ENCODE data around the gene CDC26. TPM values are rescaled to one million over a fixed set of nuclear protein-coding genes. Genes with fewer than 3 reads are reported as not detected.

CDC26 gene
- total RNA-seq, 1 donor from 2014 or later, result 27.0 TPM

GRCh38 chr9:113231701-113232100, 43.7 kb downstream of the CDC26 start:
- Mint-ChIP-seq H3K4me1 (ENCODE audit: unreplicated experiment) (peaks cover 32% of the 10 kb centered on the region), H3K4me3 (ENCODE audit: unreplicated experiment) (no peak overlapping the region), H3K27ac (ENCODE audit: unreplicated experiment) (no peak overlapping the region), H3K27me3 (ENCODE audit: unreplicated experiment) (no peaks in the 10 kb centered on the region), H3K36me3 (ENCODE audit: low read depth, unreplicated experiment) (no peaks in the 10 kb centered on the region), H3K9me3 (ENCODE audit: unreplicated experiment) (no peaks in the 10 kb centered on the region)
- no peak for DNase-seq (ENCODE audit: low spot score)
- TF ChIP-seq CTCF (IDR thresholded peaks at IDR 0.05; ENCODE audit: unreplicated experiment), result no peak

GRCh38 chr9:113228130-113228665, 47.2 kb downstream of the CDC26 start:
- no peak overlapping the region for H3K4me3 Mint-ChIP-seq (ENCODE audit: unreplicated experiment)
- no peak for TF ChIP-seq CTCF (IDR thresholded peaks at IDR 0.05; ENCODE audit: unreplicated experiment)

GRCh38 chr9:113227436-113227835, 47.9 kb downstream of the CDC26 start:
- Mint-ChIP-seq H3K9me3 (ENCODE audit: unreplicated experiment) (no peaks in the 10 kb centered on the region), H3K27me3 (ENCODE audit: unreplicated experiment) (no peaks in the 10 kb centered on the region), H3K36me3 (ENCODE audit: low read depth, unreplicated experiment) (no peaks in the 10 kb centered on the region), H3K4me1 (ENCODE audit: unreplicated experiment) (peaks cover 20% of the 10 kb centered on the region), H3K4me3 (ENCODE audit: unreplicated experiment) (no peak overlapping the region), H3K27ac (ENCODE audit: unreplicated experiment) (no peak overlapping the region)
- no peak for TF ChIP-seq CTCF (IDR thresholded peaks at IDR 0.05; ENCODE audit: unreplicated experiment)
- no peak for DNase-seq (ENCODE audit: low spot score)

More at GRCh38 chr9:113228130-113228665, 47.2 kb downstream of the CDC26 start:
- Mint-ChIP-seq H3K27ac (ENCODE audit: unreplicated experiment) (peak overlapping the region; percentile 62), H3K36me3 (ENCODE audit: low read depth, unreplicated experiment) (no peaks in the 10 kb centered on the region), H3K9me3 (ENCODE audit: unreplicated experiment) (no peaks in the 10 kb centered on the region), H3K27me3 (ENCODE audit: unreplicated experiment) (no peaks in the 10 kb centered on the region), H3K4me1 (ENCODE audit: unreplicated experiment) (peaks cover 24% of the 10 kb centered on the region)
- DNase-seq (ENCODE audit: low spot score), result no peak

- Mint-ChIP-seq H3K36me3 (ENCODE audit: low read depth, unreplicated experiment) (peaks cover 3% of the 10 kb centered on the region), H3K9me3 (ENCODE audit: unreplicated experiment) (no peaks in the 10 kb centered on the region), H3K4me1 (ENCODE audit: unreplicated experiment) (peaks cover 29% of the 10 kb centered on the region), H3K27ac (ENCODE audit: unreplicated experiment) (no peak overlapping the region), H3K4me3 (ENCODE audit: unreplicated experiment) (no peak overlapping the region), H3K27me3 (ENCODE audit: unreplicated experiment) (peaks cover 8% of the 10 kb centered on the region)
- no peak for TF ChIP-seq CTCF (IDR thresholded peaks at IDR 0.05; ENCODE audit: unreplicated experiment)
- DNase-seq (ENCODE audit: low spot score), result no peak
Measured at GRCh38 chr9:113223963-113224362, 51.4 kb downstream of the CDC26 start.

GRCh38 chr9:113222482-113222841, 52.9 kb downstream of the CDC26 start:
- Mint-ChIP-seq H3K27me3 (ENCODE audit: unreplicated experiment) (peaks cover 8% of the 10 kb centered on the region), H3K4me3 (ENCODE audit: unreplicated experiment) (peak overlapping the region; percentile 97), H3K4me1 (ENCODE audit: unreplicated experiment) (peaks cover 22% of the 10 kb centered on the region), H3K27ac (ENCODE audit: unreplicated experiment) (peak overlapping the region; percentile 6), H3K9me3 (ENCODE audit: unreplicated experiment) (no peaks in the 10 kb centered on the region), H3K36me3 (ENCODE audit: low read depth, unreplicated experiment) (peaks cover 3% of the 10 kb centered on the region)
- no peak for DNase-seq (ENCODE audit: low spot score)
- no peak for TF ChIP-seq CTCF (IDR thresholded peaks at IDR 0.05; ENCODE audit: unreplicated experiment)
